Fibroblast of peridontal ligament (primary cell): ENCODE measurements around the gene SPTA1.
"Not testable (repeated sequence)": the region's sequence is repeated elsewhere in the genome, so short reads cannot be mapped to it uniquely, and the experiment has no call there.

Experiments used
- DNase-seq: peaks from one replicate; pipeline ENCODE4 v3.0.0-alpha.2; 2010; ENCODE audit errors: extremely low read depth

Gene SPTA1

DNA sequence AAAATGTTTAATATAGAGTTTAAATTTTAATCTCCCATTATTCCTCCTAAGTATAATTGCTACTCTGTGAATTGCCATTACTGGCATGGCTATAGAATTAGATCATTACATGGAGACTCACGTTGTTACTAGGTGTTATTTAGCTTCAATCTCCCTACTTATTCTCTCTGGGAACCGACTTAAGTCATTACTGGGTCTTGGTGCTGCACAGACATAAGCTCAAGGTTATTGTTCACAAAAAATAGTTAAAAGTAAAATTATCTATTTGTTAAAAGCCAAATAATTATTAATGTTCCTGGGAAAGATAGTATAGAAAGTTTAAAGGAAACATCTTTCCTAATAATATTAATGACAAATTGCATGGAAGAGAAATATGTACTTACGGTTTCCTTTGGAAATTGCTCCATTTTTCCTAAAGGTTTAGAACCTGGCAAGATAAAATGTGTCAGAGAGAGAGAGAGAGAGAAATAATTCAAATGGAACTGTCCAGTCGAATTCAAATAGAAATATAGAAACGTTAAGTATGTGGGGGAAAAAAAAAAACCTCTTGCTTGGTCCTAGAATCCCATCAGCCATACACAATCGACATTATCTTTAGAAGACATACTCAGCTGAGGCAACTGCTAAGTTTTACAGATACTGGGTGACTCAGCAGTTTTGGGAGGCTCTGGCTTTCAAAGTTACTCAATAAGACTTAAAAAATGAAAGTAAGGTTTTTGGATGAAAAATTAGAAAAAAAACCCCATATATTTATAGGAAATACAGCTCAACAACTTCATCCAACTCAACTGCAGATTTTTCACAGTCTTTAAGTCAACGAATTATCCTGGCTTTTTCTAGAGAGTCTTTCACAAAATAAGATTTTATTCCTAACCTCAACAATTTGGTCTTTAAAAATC is at the start of gene SPTA1:
TSS of gene SPTA1 (minus strand) at position 605 of the 899 bp plus-strand sequence. CDS start at position 407, 198 bp downstream.
- DNase-seq: no peak

DNA sequence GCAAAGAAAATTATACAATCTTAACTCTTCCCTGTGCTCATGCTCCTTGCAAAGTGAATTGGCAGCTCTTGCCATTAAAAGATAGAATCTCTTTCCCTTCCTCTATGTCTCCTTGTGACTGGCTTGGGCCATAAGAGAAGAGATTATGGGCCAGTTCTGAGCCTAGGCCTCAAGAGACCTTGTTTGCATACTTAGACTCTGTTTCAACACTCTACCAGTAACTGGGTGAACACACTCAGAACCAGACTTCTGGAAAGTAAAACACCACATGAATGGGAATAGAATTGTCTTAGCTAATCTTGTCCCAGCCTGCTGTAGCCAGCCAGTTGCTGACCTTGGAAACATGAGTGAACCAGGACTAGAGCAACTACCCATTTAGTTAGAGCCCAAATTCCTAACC is 49.3 kb upstream of the SPTA1 start:
- DNase-seq: no peak

DNA sequence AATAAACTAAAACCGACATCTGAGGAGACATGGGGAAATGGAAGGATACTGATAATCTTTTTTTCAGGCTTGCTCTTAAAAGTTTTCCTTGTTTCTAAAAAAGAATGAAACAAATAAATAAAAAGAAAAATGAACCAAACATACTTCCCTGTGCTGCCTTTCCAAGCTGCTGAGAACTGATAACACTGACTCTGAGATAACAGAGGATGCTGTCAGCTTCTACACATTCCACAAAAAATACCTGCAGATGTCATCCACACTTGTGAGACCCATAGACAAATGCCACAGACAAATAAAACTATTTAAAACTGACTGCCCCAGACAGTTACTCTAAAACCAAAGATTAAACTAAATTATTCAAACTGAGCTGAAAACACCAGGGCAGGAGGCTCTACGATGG is 46.0 kb upstream of the SPTA1 start:
- no peak for DNase-seq

DNA sequence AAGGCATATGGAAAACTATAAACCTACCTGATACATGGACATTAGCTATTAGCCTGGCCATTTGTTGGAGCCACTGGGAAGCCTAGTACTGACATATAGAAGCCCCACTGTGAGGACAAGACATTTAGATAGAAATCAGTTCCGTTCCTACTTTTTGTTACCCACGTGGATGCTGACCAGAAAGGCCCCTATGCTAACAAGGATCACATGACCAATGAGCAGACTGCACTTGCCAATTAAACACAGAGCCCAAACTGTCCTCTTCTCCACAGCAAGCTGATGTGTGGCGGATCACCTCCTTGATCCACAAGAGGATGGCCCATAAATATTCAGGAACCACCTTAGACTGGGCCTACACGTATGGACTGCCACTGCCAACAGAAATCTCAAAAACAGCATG is 45.2 kb upstream of the SPTA1 start:
- DNase-seq: no peak

DNA sequence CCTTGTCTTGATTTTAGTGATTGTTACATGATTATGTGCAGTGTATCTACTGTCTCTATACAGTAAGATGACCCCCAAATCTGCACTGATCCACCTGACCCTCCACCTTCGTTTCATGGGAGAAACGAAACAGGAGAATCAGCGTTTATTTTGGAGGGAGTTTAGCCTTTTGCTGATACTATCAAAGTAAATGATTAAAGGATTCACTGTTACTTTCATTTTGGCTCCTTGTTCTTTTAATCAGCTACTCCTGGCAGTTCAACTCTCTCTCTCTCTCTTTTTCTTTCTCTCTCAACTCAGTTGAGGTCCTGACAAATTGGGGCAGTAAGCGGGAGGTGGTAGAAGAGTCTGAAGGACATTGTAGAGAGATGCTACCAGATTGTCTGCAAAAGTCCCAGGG is 43.9 kb upstream of the SPTA1 start:
- DNase-seq: no peak

DNA sequence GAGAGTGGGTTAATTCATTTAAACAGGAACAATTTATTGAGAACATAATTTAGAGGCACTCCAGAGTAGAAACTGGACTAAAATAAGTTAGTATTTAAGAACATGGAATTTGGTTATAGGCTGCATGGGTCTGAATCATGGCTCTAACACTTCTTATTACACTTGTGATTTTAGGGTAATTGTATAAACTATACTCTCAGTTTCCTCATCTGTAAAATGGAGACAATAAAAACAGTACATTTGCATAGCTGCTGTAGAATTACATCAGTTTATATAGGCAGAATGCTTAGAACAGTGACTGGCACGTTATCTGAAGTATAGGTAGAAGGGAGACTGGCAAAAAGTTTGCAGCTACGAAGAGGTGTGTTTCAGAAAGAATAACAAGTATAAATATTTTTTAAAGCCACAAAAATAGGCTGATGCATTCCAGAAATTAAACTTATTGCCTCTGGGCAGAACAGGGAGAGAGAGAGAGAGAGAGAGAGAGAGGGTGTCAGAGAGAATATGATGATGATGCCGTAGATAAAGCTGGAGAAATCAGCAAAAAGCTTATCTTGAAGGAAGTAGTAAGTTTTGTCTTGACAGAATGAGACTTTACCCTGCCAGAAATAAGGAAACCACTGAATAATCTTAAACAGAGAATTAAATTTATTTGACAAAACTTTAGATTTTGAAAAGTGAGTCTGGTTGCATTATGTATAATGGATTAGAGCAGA is 42.2 kb upstream of the SPTA1 start:
- no peak for DNase-seq

DNA sequence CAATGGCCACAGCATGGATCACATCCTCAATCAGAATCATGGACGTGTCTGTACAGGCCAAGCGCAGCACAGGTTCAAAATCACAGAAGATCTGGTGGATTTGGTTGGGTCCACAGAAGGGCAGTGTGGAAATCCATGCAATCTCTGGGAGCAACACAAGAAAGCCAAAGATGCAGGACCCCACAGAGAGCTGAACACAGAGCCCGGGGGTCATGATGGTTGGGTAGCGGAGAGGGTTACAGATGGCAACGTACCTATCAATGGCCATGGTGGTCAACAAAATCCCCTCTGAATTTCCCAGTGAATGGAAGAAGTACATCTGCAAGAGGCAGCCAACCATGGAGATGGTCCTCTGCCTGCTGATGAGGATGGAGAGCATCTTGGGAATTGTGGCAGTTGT is 37.9 kb upstream of the SPTA1 start:
- DNase-seq: no peak

DNA sequence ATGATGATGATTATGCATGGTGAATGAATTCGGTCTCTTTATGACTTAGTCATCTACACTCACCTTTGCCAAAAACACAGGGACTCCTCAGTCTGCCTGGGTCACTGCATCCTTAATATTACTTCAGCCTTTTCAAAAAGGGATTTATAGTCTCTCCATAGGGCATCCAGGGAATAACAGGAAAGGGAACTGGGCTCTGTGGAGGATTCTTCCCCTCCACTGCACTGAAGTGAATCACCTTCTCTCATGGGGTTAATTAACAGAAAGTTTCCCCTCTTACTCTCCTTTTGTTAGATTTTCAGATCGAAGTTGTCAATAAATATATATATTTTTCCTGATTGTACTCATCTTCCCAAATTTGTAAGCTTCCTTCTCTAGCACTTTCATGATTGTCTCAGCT is 34.1 kb upstream of the SPTA1 start, which contains the start of gene OR6K3:
TSS of gene OR6K3 (minus strand) at position 101 of the 400 bp plus-strand sequence. CDS start 2,605 bp downstream, outside the sequence.
- no peak for DNase-seq

DNA sequence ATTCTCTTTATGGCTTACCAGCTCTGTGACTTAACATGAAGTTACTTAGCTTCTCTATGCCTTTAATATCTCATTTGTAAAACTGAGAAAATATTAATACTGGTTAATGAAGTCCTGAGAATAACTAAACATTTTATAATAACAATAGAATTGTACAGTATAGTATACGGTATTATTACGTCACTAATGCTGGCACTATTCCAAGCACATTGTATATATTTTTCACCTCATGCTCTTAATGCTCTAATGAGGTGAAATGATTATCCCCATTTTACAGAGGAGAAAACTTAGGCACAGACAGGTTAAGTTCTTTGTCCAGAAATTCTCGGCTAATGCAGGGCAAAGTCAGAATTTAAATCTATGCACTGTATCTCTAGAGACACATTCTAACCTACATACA is 33.1 kb upstream of the SPTA1 start:
- no peak for DNase-seq

DNA sequence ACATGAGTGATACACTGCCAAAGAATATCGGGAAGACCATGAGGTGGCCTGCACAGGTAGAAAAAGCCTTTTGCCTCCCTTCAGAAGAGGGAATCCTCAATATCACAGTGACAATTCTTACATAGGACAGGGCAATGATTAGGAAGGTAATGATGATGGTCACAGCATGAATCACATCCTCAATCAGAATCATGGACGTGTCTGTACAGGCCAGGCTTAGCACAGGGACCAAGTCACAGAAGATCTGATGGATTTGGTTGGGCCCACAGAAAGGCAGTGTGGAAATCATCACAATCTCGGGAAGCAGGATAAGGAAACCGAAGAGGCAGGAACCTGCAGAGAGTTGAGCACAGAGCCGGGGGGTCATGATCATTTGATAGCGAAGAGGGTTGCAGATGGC is 30.8 kb upstream of the SPTA1 start:
- no peak for DNase-seq

DNA sequence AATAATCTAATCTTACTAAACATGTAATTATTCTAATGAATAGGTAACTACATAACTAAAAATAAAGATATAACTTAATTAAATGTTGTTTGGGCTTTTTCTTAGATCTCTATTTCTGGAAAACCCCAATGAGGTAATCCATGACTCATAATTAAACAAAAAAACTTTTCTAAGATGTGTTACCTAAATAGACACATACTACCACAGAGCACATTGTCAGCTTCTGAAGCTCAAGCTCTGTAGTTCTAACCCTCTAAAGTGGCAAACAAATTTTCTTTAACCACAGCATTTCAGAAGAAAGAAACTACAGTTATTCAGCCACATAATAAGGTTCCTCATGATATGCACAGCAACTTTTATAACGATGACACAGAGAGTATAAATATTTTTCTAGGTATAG is 29.8 kb upstream of the SPTA1 start:
- no peak for DNase-seq

DNA sequence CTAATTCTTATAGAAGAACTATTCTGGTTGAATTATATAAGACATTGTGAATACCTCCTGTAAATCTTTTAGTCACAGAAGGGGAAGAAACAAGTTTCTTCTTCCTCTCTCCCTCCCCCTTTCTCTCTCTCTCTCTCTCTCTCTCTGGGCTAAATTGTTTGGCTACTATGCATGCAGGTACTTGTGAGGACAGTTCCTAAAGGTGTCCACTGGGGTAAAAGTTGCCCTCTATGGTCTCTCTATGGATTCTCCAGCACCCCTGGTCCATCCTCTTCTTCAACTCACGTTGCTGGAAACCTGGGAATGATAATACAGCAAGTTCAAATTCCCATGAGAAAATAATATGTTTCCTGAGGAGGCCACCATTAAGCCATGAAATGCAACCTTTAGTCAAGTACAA is 28.2 kb upstream of the SPTA1 start:
- no peak for DNase-seq

DNA sequence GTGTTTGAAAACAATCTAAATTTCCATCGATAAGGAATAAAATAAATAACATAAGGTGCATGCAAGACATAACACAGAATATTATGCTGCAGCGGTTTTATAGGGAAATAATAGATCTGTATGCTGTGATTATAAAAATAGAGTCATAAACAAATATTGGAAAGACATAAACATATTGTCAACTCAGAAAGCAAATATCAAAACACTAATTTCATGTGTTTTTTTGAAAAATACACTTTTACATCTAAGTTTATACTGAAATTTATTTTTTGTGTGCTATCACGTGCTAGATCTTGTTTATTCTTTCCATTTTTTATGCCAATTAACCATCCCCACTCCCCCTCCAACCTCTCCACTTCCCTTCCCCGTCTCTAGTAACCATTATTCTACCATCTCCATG is 24.6 kb upstream of the SPTA1 start:
- no peak for DNase-seq

DNA sequence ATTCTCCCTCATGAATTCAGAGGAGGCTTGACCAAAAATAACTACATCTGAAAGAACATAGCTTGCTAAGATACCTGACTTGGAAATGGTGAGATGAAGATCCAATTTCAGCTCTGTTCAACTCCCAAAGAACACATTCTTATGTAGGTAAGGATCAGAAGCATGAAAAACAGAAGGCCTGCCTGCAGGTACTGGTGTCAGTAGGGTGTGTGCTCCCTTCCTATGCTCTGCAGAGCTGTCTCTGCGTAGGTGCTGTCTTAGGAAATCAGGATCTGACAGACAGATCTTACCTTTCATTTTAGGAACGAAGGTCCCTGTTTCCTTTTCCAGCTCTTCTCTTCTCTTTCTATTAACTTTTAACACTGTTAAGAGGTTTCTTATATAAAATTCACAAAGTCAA is 19.6 kb upstream of the SPTA1 start:
- DNase-seq: no peak

DNA sequence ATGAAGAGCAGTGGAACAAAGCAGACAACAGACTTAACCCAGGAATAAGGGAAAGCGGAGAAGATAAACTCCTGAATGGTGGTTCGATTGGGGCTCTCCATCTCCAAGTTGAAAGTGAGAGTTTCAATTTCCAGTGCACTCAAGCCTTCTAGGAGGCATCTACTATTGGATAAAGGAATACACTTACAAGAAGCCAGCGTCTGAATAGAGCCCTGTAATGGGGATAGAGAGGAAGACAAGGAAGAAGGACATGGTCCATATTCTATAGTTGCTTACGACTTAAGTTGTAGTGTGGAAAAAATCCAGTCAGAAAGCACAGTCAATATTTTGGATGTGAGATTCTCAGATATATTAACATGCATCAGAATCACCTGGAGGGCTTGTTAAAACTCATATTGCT is 14.0 kb upstream of the SPTA1 start, which contains the start of gene OR6K2:
TSS of gene OR6K2 (minus strand) at position 101 of the 400 bp plus-strand sequence. CDS start at position 101, 0 bp downstream.
- no peak for DNase-seq

DNA sequence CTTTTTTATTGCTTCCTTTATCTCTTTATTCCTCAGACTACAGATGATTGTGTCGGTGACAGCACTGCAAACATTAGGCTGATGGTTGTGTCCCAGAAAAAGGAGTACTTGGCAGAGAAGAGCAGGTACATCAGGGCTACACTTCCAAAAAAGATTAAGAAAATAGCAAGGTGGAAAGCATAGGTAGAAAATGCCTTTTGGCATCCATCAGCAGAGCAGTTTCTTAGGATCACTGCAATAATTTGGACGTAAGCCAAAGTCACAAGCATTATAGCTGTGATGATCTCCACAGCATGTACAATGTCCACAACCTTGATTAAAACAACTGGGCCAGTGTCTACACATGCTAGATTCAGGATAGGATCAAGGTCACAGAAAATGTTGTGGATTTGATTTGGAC is 8.1 kb upstream of the SPTA1 start:
- DNase-seq: no peak

DNA sequence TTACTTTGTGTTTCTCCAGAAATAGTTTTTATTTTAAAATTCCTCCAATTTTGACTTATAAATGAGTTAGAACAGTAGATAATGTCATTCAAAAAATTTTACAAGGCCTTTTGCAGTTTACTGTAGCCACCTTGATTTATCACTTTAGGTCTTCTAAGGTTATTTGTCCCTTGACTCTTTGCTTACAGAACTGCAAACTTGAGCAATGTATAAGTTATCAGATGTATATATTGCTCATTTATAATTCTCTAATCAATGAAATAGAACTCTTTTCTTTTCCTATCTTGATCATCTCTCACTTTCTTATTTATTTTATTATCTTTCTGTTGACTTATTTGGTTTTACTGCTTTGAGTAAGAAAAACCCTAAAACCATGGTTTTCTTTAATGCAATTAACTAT is 5.8 kb upstream of the SPTA1 start:
- DNase-seq: no peak

DNA sequence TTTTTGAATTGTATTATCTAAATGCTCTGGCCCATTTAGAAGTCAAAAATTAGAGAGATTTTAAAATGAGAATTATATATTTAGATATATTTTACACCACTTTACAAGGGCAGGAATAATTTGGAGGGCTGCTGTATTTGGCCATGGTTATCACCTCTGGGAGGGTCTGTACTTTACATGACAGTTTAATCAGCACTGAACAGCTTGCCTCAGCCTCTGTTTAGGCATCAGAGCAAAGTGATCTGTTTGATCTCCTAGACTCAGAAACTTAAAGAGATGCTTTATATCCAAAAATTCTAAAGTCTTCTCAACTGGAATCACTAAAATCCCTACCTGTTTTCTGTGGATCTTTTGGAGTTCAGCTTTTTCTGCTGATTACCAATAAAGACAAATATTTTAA is 5.4 kb upstream of the SPTA1 start:
- no peak for DNase-seq

DNA sequence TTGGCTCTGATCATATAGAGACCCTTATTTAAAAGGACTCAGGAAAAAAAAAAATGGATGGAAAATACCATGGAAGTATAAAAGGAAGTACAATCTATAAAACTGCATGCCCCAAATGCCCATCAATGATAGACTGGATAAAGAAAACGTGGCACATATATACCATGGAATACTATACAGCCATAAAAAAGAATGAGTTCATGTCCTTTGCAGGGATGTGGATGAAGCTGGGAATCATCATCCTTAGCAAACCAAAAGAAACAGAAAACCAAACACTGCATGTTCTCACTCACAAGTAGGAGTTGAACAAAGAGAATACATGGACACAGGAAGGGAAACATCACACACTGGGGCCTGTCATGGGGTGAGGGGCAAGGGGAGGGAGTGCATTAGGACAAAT is 4.6 kb upstream of the SPTA1 start:
- DNase-seq: not testable (repeated sequence)

DNA sequence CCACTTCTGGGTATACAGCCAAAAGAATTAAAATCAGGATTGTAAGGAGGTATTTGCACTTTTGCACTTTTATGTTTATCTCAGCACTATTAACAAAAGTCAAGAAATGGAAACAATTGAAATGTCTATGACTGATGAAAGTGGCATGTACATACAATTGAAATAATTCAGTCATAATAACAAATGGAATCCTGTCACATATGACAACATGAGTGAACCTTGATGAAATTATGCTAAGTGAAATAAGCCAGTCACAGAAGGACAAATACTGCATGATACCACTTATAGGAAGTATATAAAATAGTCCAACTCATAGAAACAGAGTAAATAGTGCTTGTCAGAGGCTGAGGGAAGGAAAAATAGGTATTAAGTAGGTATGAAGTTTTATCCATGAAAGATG is 3.4 kb upstream of the SPTA1 start:
- no peak for DNase-seq

DNA sequence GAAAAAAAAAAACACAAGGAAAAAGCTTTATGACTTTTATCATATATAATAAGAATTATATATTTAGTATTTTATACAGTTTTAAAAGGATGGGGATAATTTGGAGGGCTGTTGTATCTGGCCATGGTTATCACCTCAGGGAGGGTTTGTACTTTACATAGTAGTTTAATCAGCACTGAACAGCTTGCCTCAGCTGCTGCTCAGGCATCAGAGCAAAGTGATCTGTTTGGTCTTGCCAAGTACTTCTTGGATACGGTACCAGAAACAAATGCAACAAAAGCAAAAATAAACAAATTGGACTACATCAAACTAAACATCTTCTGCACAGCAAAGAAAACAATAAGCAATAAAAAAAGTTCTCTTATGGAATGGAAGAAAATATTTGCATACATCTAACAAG is 2.6 kb upstream of the SPTA1 start:
- no peak for DNase-seq

DNA sequence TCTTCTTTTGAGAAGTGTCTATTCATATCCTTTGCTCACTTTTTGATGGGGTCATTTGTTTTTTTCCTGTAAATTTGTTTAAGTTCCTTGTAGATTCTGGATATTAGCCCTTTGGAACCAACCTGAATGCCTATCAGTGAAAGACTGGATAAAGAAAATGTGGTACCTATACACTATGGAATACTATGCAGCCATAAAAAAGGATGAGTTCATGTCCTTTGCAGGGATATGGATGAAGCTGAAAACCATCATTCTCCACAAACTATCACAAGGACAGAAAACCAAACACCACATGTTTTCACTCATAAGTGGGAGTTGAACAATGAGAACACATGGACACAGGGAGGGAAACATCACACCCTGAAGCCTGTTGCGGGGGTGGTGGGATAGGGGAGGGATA is 1.8 kb upstream of the SPTA1 start:
- DNase-seq: not testable (repeated sequence)

DNA sequence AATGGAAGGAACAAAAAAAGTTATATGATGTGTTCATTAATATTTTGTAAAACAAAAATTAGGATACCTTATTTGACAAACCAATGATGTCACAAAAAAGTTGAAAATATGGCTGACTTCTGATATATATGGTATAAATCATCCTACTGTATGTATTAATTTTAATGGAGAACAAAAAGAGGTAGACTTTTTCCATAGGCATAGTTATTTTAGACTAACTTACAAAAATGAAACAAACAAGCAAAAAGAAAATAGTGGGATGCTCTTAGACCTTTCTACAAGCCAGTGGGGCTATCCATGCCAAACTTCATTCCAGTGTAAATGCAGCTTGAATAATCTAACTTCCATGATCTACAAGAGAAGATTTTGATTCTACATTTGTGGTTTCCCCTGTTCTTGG is 522 bp upstream of the SPTA1 start:
- DNase-seq: no peak
